Activated T-cell treated with anti-CD3 and anti-CD28 coated beads for 48 hours (primary cell): Measurements from ENCODE around the gene FUZ.
"Not testable (repeated sequence)": the region's sequence is repeated elsewhere in the genome, so short reads cannot be mapped to it uniquely, and the experiment has no call there.

Experiments used
- DNase-seq: peaks from one replicate; pipeline ENCODE4 v3.0.0-alpha.2; 2020; ENCODE audit warnings: low read depth

FUZ gene

DNA sequence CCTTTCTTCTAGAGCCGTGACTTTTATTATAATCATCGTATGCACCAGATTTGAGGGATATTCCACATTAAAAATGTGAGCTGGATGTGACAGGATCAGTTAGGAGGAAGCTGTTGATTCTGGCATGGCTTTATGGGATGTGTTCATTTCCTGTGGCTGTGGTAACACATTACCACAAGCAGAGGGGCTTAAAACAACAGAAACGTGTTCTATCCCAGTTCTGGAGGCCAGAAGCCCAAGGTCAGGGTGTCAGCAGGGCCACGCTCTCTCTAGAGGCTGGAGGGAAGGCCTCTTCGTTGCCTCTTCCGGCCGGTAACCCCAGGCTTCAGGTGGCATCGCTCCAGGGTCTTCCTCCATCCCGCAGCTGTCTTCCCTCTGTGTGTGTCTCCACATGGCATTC lies 19.5 kb upstream of the FUZ start:
- DNase-seq: no peak

DNA sequence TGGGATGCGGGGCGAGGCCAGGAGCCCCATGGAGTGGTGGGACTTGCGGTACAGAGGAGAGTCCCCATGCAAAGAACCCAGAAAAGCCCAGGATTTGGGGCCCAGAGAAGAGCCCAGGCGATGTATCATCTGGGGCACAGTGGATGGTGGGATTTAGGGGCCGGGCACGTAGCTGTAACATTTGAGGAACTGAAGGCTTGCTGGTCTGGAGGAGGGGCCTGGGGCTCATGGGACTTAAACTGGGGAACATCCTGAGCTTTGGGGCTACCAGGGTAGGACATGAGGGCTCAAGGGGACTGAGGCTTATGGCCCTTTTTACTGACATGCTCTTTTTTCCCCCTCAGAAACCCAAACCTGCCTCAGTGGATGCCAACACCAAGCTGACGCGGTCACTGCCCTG lies 18.5 kb upstream of the FUZ start:
- no peak for DNase-seq

DNA sequence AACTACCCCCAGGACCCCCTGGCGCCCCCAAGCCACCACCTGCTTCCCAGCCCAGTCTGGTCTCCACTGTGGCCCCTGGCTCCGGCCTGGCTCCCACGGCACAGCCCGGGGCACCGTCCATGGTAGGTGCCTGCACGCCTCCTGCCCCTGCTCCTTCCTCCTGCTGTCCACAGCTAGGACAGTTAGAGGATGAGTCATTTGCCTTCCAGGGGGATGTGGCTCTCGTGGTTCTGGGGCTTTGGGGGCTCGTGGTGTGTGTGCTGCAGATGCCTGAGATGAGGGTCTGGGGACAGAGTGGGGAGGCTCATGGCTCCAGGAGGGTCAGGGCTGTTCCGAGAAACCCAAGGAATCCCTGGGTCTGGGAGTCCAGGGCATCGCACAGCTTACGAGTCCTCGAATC lies 17.7 kb upstream of the FUZ start:
- DNase-seq: no peak

DNA sequence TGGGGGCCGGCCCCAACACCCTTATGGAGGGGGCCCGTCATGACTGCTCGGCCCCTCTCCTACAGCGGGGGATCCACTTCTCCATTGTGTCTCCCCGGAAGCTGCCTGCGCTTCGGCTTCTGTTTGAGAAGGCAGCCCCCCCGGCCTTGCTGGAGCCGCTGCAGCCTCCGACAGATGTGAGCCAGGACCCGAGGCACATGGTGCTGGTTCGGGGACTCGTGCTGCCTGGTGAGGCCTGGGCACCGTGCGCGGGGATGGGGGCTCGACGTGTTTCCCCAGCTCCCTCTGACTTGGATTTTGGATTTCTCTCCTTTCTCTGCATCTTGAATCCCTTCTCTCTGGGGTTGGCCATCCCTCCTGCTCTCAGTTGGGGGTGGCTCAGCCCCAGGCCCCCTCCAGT lies 16.6 kb upstream of the FUZ start:
- no peak for DNase-seq

DNA sequence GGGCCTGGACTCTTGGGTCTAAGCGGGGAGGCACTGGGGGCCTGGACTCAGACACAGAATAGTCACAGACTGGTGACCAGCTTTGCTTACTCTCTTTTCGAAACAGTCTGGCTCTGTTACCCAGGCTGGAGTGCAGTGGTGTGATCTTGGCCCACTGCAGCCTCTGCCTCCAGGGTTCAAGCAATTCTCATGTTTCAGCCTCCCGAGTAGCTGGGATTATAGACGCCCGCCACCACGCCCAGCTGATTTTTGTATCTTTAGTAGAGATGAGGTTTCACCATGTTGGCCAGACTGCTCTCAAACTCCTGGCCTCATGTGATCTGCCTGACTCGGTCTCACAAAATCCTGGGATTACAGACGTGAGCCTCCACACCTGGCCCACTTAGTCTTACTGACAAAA lies 16.1 kb upstream of the FUZ start:
- no peak for DNase-seq

DNA sequence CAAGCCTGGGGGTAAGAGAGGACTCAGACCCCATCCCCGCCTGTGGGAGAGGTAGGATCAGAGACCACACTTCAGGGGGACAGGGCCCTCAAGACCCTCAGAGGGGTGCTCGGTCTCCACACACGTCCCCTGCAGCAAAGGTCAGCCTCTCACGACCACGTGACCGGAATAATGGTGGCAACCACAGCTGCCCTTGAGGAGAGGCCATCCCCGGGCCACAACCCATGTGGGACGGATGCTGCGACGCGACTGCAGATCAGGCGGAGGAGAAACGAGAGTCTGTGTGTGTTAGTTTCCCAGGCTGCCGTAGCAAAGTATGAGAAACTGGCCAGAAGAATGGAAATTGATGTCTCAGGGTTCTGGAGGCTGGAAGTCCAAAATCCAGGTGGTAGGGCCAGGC lies 13.9 kb upstream of the FUZ start:
- no peak for DNase-seq

DNA sequence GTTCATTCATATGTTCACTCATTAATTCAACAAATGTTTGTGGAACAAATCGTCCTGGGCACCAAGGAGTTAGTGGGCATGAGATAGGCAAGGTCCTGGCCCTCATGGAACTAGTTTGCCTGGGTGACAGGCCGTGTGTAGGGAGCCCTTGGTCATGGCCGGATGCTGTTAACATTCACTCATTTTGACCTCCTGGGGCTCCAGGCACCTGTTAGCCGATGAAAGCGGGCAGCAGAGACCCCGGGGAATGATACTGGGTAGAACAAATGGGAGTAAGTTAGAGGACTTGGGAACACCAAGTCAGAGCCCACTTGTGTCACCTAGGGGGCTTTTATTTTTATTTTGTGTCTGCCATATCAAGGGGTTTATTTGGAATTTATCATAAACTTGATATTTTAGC lies 11.6 kb upstream of the FUZ start:
- DNase-seq: no peak

DNA sequence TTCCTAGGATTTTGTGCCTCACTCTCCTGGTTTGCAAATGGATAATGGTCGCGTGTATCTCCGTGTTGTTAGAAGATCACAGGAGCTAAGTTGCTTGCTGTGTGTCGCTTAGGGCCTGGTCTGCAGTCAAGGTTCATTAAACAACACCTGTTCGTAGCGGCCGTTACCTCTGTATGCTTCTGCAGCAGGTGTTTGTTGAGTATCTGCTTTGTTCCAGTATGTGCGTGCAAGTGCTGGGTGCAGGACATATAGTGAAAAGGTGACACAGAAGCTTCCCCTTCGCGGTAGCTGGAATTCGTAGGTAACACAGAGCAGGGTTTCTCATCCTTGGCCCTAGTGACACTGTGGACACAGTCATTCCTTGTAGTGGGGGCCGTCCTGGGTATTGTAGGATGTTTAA lies 10.4 kb upstream of the FUZ start:
- no peak for DNase-seq

DNA sequence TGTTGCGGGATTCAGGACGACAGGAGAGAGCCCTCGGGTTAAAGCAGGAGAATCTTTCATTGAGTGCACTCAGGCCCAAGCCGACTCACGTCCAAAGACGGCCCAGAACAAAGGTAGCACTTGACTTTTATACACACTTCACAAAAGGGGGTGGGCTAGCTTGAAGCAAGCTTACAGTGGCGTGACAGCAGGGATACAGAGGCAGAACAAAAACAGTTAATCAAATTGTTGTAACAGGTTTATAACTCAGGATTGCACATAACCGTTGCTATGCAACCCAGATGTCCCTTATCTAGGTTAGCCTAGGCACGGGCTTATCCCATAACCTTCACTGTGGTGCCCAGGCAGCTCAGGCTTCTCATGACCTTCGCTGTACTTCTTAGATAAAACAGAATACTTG lies 7.0 kb upstream of the FUZ start:
- no peak for DNase-seq

DNA sequence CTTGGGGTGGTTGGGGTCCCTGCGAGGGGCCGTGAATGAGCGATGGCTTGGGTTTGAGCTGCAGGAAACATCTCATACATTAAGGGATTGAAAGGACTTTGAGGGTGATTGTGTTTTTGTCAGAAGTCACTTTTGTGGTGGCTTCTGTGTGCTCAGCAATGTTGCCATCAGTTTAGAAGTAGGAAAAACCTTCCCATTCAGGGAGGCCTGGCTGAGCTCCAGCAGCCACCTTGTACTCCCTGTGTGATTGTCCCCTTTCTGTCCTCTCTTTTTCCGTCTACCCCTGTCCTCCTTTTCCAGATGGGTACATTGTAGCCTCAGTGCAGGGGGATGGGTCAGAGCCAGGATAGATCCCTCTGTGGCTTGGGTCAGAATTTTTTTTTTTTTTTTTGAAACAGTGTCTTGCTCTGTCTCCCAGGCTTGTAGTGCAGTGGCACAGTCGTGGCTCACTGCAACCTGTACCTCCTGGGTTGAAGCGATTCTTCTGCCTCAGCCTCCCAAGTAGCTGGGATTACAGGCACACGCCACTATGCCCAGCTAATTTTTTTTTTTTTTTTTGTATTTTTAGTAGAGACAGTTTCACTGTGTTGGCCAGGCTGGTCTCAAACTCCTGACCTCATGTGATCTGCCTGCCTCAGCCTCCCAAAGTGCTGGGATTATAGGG lies 6.5 kb upstream of the FUZ start:
- DNase-seq: not testable (repeated sequence)

DNA sequence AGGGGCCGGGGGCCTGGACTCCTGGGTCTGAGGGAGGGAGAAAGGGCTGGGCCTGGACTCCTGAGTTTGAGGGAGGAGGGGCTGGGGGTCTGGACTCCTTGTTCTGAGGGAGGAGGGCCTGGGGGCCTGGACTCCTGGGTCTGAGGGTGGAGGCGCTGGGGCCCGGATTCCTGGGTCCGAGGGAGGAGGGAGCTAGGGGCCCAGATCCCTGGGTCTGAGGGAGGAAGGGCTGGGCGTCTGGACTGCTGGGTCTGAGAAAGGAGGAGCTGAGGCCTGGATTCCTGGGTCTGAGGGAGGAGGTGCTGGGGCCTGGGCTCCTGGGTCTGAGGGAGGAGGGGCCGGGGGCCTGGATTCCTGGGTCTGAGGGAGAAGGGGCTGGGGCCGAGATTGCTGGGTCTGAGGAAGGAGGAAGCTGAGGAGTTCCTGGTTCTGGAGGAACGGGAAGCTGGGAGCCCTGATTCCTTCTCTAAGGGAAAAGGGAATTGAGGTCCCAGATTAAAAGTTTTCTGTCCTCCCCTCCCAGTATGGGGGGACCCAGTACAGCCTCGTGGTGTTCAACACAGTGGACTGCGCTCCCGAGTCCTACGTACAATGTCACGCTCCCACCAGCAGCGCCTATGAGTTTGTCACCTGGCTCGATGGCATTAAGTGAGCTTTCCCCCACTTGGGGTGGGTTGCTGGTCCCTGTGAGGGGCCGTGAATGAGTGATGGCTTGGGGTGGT lies 5.7 kb upstream of the FUZ start:
- DNase-seq: no peak

DNA sequence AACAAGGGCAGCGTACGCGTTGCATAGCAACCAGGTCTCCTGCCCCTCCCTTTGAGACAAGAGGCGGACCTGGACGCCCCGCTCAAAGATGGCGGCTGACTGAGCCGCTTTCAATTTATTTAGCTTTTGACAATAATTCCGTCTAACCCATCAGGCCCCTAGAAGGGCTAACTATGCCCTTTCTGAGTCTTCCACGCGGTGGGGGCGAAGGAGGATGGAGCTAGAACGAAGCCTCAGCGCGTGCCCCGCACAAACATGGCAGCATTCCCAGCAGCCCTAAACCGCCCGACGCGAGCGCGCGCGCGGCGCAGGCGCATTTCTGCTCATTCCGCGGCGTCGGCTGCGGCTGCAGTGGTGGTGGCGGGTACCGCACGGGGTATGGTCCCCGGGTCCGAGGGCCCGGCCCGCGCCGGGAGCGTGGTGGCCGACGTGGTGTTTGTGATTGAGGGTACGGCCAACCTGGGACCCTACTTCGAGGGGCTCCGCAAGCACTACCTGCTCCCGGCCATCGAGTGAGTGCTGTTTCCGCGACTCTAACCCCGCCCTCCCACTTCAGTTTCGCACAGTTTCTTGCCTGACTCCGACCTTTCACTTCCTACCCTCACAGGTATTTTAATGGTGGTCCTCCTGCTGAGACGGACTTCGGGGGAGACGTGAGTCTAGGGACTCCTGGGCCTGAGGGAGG lies 5.0 kb upstream of the FUZ start, which contains the start of gene MED25:
Gene MED25, plus strand, starts transcription at position 326 of the 685 bp plus-strand sequence. Its CDS starts 53 bp downstream, at position 379.
- DNase-seq: peak; percentile 84

DNA sequence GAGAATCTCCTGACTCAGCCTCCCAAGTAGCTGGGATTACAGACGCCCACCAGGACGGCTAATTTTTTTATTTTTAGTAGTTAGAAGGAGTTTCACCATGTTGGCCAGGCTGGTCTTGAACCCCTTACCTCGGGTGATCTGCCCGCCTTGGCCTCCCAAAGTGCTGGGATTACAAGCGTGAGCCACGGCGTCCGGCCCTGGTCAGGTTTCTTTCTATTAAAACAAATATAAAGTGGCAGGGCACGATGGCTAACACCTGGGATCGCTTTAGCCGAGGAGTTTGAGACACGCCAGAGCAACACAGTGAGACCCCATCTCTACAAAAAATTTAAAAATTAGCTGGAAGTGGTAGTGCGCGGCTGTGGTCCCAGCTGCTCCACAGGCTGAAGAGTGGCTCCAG lies 3.5 kb upstream of the FUZ start:
- DNase-seq: no peak

DNA sequence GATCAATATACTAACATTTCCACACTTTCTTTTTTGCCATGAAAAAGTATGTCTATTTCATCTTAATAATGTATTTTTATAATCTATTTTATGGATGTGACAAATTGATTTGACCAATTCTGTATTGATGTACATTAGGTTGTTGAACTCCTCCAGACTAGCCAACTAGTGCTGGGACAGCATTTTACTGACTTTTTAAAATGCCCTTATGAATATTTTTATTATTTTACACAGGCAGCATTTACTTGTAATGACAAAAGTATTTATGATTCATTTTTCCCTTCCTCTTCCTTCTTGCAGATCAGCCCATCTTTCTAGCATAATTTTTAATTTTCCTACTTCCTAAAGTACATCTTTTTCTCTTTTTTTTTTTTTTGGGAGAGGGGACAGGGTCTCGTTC lies 918 bp upstream of the FUZ start:
- DNase-seq: no peak

DNA sequence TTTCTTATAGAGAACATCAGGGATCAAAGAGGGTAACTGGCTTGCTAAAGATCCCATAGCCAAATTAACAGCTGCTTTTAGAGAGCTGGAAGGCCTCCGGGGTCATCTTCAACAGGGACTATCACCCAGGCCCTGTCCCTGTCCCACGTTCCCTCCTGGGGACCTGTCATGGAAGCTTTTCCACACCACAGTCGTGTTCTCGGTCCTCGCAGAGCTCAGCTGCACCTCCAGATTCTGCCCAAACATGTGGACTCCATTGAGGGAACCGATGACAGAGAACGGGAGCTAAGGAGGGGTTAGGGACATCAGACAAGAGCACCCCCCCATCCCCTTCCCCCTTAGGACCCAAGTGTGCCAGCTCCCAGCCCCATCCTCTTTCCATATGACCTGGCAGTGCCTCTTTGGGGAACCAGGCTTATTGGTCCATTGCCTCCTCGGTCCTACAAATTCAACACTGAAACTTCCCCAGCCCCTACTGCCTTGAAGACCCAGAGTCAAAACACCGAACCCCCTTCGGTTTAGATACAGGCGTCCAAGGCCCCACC lies 568 bp downstream of the FUZ start:
- no peak for DNase-seq

DNA sequence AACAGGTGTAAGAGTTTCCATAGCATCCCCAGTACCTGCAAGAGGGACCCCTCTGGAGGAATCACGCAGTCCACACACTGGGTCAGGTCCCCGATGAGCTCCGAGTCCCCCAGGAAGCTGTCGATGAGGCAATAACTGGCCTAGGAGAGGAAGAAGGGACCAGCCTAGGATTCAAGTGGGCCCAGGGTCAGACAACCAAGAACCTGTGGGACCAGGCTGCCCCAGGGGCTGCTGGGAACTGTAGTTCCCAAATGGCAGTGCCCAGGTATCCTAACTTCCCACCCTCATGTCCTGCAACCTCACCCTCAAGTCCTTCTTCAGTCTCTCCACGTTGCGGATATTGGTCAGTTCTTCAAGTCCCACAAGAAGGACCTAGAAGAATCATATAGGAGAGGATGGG lies 1.8 kb downstream of the FUZ start:
- no peak for DNase-seq

DNA sequence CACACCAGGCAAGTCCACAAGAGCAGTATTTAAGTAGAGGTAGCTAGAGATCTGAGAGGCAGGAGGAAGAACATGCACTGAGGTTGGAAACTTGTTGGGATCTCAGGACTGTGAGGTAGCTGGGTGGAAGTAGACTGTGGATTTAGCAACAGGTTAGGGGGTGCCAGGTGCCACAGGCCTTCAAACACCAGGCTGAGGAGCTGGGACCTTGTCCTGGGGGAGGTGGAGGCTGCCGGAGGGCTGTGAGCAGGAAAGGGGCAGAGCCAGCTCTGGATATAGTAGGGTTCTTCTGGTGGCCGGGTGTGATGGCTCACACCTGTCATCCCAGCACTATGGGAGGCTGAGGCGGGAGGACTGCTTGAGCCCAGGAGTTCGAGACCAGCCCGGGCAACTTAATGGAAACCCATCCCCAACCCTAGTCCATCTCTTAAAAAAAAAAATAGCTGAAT lies 3.1 kb downstream of the FUZ start:
- no peak for DNase-seq

DNA sequence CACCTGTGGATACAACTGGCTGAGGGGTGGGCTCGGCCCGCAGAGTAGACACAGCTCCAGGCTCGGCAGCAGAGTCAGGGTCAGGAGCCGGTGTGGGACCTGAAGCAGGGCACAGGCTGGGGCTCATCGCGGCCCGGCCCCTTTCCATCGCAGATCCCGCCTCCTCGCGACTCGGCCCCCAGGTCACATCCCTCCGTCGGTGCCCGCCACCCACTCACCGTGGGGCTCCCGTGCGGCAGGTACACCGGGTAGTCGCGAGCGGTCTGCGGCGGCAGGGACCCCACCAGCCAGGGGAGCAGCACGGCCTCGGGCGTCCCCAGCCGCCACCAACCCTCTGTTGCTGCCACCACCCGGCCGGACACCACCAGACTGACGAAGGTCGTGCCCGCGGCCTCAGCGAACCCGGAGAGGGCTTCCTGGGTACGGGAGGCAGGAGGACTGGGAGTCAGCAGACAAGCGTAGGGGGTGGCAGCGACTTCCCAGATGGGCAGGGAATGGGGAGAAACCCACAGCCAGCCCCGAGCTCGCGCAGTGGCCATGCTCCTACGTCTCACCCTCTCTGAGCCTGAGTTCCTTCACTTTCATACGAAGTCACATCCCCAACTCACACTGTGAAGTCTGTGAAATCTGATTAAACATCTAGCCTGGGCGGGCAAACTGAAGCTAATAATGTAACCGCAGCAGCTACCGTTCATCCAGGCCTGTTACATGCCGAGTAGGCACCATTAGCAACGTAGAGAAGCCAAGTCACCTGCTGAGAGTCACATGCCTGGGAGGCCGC lies 3.7 kb downstream of the FUZ start:
- peak; percentile 36 for DNase-seq

DNA sequence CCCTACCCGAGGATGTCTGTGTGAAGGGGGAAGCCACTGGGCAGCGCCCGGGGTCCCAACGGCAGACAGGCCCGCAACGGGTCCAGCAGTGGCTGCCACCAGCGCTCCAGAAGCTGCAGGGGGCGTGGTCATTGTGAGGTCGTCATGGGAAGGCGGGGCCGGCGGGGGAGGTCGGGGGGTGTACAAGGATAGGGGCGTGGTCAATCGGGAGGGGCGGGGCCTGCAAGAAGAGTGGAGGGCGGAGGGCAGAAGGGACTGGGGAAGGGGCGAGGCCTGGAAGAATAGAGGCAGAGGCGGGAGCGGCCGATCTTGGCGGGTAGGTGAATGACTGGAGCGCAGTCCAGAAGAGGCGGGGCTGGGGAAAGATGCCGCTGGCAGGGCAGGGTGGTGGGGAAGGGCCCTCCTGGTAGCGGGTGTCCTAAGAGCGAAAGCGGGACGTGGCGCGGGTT lies 4.4 kb downstream of the FUZ start:
- DNase-seq: peak; percentile 78

DNA sequence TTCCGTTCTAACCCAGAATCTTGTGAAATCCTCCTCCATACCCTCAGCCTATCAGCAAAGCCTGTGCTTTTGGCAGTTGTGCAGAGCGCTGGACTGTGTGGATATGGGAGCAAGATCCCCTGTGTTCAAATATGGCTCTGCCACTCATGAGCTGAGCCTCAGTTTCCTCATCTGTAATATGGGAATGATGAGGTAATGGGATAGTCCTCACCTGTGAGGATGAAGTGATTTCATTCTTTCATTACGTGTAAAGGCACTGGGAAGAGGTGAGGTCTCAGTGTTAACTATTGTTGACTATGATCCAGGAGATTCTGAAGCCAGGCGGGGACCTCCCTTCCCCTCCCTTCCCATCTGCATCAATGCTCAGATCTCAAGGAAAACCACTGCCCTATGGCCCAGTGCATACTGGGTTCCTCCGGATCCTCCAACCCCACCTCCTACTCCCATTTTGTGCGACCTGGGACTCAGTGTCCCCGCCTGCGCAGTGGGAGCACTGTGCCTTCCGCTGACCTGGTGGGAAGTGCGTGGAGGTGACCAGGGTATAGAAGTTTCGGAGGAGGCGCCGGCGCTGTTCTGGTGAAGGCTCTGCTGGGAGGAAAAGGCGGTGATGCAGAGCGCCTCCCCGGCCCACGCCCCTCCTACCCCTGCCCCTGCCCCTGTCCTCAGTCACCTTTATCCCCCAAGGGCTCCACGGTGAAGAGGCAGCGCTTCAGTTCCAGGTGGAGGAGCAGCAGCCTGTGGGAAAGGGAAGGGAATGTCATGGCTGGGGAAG lies 5.0 kb downstream of the FUZ start:
- no peak for DNase-seq
